ENCODE measurements around the gene NPHS1.

DNA sequence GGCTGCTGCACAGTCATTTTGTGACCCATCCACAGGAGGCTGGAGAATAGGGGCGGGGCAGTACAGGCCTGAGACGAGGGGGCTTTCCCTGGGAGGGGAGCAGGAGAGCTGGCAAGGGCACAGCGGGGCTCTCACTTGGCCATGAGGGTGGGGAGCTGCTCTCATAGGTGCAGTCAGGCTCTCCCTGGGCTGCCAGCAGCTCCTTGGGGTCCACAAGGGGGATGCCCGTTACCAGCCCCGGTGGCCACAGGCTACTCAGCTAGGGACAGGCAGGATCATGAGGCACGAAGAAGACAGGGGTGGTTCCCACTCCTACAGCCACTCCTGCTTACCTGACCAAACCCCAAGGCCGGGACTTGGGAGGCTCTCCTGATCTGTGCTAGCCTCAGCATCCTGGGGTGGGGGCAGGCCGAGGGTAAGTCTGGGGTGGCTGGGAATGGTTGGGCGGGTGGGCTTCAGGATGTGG lies 60.5 kb downstream of the NPHS1 start:
- no peak for TF ChIP-seq POLR2AphosphoS5 (IDR thresholded peaks at IDR 0.05; ENCODE audit: insufficient read depth in 1 of 2, low read depth in 1 of 2)
- TF ChIP-seq, protein P1, sequence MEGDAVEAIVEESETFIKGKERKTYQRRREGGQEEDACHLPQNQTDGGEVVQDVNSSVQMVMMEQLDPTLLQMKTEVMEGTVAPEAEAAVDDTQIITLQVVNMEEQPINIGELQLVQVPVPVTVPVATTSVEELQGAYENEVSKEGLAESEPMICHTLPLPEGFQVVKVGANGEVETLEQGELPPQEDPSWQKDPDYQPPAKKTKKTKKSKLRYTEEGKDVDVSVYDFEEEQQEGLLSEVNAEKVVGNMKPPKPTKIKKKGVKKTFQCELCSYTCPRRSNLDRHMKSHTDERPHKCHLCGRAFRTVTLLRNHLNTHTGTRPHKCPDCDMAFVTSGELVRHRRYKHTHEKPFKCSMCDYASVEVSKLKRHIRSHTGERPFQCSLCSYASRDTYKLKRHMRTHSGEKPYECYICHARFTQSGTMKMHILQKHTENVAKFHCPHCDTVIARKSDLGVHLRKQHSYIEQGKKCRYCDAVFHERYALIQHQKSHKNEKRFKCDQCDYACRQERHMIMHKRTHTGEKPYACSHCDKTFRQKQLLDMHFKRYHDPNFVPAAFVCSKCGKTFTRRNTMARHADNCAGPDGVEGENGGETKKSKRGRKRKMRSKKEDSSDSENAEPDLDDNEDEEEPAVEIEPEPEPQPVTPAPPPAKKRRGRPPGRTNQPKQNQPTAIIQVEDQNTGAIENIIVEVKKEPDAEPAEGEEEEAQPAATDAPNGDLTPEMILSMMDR (IDR thresholded peaks at IDR 0.05): no peak

Data from vagina (tissue), 2 donors.